ENCODE measurements around the gene IGF2. TPM values are rescaled to one million over a fixed set of nuclear protein-coding genes. Genes with fewer than 3 reads are reported as not detected.

The IGF2 gene
- total RNA-seq, 2 experiments from 2014 or later = 8.1 to 8.2 TPM

DNA sequence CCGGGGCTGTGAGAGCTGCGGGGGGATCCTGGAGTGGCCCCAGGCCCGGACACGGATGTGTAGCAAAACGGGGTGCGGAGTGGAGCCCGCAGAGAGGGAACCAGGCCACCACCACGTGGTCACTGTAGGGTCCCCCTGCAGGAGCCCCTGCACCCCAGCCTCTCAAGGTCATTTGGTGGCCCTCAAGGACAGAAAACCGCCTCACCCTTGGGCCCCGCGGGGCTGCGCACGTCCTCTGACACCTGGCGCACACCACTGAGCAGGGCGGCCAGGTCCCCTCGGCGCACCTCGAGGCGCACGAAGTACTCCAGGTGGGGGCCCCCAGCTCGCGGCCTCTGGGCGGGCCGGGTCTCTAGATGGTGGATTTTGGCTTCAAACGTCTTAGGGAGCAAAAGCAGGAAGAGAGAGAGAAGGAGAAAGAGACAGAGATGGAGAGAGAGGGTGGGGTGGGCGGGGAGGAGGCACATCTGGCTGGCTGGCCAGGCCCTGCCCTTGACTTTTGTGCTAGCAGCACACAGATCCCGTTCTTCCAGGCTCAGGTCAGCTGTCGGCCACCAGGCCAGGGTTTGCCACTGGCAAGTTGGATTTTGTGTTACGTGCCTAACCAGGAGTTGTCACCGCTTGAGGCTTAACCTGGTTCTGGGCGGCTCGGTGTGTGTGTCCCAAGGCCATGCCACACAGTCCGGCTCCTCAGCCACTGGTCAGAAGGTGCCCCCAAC, 29.3 kb upstream of the IGF2 start:
- Mint-ChIP-seq H3K27ac (no peak overlapping the region), H3K27me3 (peaks cover 4% of the 10 kb centered on the region), H3K4me3 (no peak overlapping the region), H3K9me3 (no peaks in the 10 kb centered on the region), H3K36me3 (ENCODE audit: low read depth) (no peaks in the 10 kb centered on the region), H3K4me1 (ENCODE audit: low read depth) (no peaks in the 10 kb centered on the region)
- ATAC-seq (no peak), DNase-seq (no peak)
- CTCF ChIA-PET = interaction anchor here (0.6 to 1.0 kb wide), 2 partner anchors 18 to 136 kb away, joined by 3 to 5 read pairs; no protein-coding TSS in a partner anchor
- POLR2A ChIA-PET = interaction anchor here (1.1 kb wide), 1 partner anchor 251 kb away, joined by 3 read pairs; no protein-coding TSS in a partner anchor
- intact Hi-C loops (cut with micrococcal nuclease) = no loop called here
- TF ChIP-seq, protein P1, sequence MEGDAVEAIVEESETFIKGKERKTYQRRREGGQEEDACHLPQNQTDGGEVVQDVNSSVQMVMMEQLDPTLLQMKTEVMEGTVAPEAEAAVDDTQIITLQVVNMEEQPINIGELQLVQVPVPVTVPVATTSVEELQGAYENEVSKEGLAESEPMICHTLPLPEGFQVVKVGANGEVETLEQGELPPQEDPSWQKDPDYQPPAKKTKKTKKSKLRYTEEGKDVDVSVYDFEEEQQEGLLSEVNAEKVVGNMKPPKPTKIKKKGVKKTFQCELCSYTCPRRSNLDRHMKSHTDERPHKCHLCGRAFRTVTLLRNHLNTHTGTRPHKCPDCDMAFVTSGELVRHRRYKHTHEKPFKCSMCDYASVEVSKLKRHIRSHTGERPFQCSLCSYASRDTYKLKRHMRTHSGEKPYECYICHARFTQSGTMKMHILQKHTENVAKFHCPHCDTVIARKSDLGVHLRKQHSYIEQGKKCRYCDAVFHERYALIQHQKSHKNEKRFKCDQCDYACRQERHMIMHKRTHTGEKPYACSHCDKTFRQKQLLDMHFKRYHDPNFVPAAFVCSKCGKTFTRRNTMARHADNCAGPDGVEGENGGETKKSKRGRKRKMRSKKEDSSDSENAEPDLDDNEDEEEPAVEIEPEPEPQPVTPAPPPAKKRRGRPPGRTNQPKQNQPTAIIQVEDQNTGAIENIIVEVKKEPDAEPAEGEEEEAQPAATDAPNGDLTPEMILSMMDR (IDR thresholded peaks at IDR 0.05) = no peak

DNA sequence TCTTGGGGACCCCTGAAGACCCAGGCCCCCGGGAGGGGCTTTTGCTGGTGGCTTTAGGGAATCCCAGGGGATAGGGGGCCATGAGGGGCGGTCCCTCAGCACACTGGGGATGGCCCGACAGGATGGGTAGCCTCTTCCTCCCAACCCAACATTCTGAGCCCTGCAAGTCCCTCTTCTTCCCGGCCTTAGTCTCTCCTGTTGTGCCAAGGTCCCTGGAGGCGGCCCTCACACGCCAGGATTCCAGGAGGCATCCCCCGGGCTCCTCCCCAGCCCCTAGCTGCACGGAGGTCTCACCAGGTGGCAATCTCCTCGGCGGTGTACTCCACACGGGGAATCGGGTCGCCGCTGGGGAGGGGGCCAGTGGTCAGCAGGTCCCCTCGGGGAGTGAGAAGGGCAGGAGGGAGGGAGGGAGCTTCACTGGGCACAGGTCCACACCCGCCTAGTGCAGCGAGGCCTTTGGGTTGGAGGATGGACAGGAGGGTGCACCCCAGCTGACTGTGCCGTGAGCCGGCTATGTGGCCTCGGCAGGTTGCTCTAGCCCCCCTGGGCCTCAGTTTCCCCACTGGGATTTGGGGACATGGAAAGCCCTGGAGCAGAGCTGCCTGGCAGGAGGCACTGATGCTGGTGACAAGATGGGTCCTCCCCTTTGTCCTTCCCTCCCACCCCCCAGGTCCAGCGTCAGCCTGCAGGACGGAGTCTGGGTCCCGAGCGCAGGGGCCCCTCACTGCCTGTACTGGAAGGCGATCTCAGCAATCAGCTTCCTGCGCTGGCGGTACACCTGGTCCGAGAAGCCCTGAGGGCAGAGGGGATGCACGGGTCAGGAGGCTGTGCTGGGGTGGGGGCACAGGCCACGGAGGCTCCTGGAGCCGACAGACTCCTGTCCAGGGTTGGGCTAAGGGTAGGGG, 28.2 kb upstream of the IGF2 start:
- no peak for ATAC-seq
- POLR2A ChIA-PET = interaction anchor here (1.1 kb wide), 1 partner anchor 252 kb away, joined by 3 read pairs; no protein-coding TSS in a partner anchor
- H3K4me1 Mint-ChIP-seq (ENCODE audit: low read depth) = no peaks in the 10 kb centered on the region
- DNase-seq = no peak
- peaks cover 5% of the 10 kb centered on the region for H3K27me3 Mint-ChIP-seq
- no peaks in the 10 kb centered on the region for H3K36me3 Mint-ChIP-seq (ENCODE audit: low read depth)
- CTCF ChIA-PET = interaction anchor here (0.6 to 1.0 kb wide), 3 partner anchors 17 to 254 kb away, joined by 3 to 5 read pairs (median 3); no protein-coding TSS in a partner anchor
- no peaks in the 10 kb centered on the region for H3K9me3 Mint-ChIP-seq
- TF ChIP-seq, protein P1 (IDR thresholded peaks at IDR 0.05) = no peak
- intact Hi-C loops (cut with micrococcal nuclease) = no loop called here
- no peak overlapping the region for H3K4me3 Mint-ChIP-seq
- no peak overlapping the region for H3K27ac Mint-ChIP-seq

GRCh38 chr11:2166091-2166851, 27.1 kb upstream of the IGF2 start:
- Mint-ChIP-seq H3K4me1 (ENCODE audit: low read depth) (no peaks in the 10 kb centered on the region), H3K27ac (no peak overlapping the region), H3K27me3 (peaks cover 5% of the 10 kb centered on the region), H3K4me3 (no peak overlapping the region), H3K36me3 (ENCODE audit: low read depth) (no peaks in the 10 kb centered on the region), H3K9me3 (no peaks in the 10 kb centered on the region)
- DNase-seq (peak; percentile 59), ATAC-seq (peak; percentile 81)
- TF ChIP-seq, protein P1 (IDR thresholded peaks at IDR 0.05) = peak; percentile 77
- intact Hi-C loops (cut with micrococcal nuclease) = no loop called here
- CTCF ChIA-PET = interaction anchor here (1.0 to 1.6 kb wide), 3 partner anchors 15 to 254 kb away, joined by 5 to 6 read pairs (median 5); no protein-coding TSS in a partner anchor
- POLR2A ChIA-PET = no interaction called here

DNA sequence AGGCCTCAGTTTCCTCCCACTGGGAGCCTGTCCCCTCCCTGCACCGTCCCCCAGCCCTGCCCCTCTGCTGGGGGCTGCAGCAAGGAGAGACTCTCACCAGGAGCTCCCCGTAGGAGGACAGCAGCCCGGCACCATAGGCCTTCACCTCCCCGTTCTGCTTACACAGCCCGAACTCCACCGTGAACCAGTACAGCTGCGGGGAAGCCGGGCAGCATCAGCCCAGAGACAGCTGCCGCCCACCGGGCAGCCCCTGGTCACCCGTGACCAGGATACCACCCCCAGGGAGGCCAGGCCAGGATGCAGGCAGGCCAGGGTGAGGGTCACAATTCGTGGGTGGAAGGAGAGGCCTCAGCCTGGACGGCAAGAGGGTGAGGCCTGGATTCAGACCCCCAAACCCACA, 26.4 kb upstream of the IGF2 start:
- Mint-ChIP-seq H3K4me1 (ENCODE audit: low read depth) (no peaks in the 10 kb centered on the region), H3K27me3 (peaks cover 5% of the 10 kb centered on the region), H3K36me3 (ENCODE audit: low read depth) (no peaks in the 10 kb centered on the region), H3K4me3 (no peak overlapping the region), H3K27ac (no peak overlapping the region), H3K9me3 (no peaks in the 10 kb centered on the region)
- ChIA-PET CTCF (interaction anchor here (1.0 to 1.7 kb wide), 4 partner anchors 14 to 255 kb away, joined by 5 to 9 read pairs (median 6); no protein-coding TSS in a partner anchor), POLR2A (no interaction called here)
- TF ChIP-seq, protein P1 (IDR thresholded peaks at IDR 0.05) = no peak
- ATAC-seq = no peak
- DNase-seq = no peak
- intact Hi-C loops (cut with micrococcal nuclease) = no loop called here

Data from activated CD8-positive, alpha-beta T cell treated with anti-CD3 and anti-CD28 coated beads for 36 hours (primary cell).